GM12892 (cell line): ENCODE results near the gene KRT23.

Experiments used
- POLR2A ChIP-seq: IDR thresholded peaks from 2 replicates; pipeline ENCODE4 v1.6.1; 2011; ENCODE audit warnings: low read depth, low read length, control low read depth
- POLR2AphosphoS5 ChIP-seq: IDR thresholded peaks from 2 replicates; pipeline ENCODE4 v1.6.1; 2011; ENCODE audit warnings: low read depth, low read length, control low read depth
- TAF1 ChIP-seq: IDR thresholded peaks from 2 replicates; pipeline ENCODE4 v1.6.1; 2011; ENCODE audit warnings: low read depth, mild to moderate bottlenecking, control low read depth, low read length, borderline replicate concordance

GRCh38 chr17:40878044-40878443 lies 59.4 kb downstream of the KRT23 start:
- TF ChIP-seq POLR2A, result no peak
- TF ChIP-seq POLR2AphosphoS5, result no peak
- no peak for TF ChIP-seq TAF1
